ENCODE results near the gene ABCA1.
"Not testable (repeated sequence)": the region's sequence is repeated elsewhere in the genome, so short reads cannot be mapped to it uniquely, and the experiment has no call there.

ABCA1 gene

DNA sequence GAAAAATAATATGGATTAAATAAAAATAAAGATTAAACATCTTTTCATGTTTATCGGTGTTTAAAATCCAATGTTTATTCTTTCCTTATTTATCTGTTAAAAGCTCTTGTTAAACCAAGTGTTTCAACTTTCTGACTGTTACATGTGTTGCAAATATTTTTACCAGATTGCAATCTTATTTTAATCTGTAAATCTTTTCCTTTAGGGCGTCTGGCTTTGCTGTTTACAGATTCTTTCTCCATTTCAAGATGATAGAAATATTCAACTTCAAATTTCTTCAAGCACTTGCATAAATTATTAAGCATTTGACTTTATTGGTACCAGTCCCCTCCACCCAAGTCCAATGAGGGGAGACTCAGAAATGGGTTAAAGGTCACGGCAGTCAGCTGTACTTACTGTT, 16.9 kb upstream of the ABCA1 start:
- no peak for DNase-seq (ENCODE audit: low read depth in 1 of 2, low spot score in 1 of 2)

DNA sequence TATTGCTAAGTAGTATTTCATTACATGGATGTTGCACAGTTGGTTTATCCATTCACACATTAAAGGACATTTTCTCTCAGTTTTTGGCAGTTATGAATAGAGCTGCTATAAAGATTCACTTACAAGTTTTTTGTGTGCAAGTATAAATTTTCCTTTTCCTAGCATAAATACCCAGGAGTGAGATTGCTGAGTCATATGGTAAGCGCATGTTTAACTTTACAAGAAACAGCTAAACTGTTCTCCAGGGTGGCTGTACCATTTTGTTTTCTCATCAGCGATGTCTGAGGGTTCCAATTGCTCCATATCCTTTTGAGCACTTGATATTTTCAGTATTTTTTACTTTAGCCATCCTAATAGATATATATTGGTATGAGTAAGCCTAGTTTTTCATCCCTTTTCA, 16.4 kb upstream of the ABCA1 start:
- DNase-seq (ENCODE audit: low read depth in 1 of 2, low spot score in 1 of 2) = no peak

DNA sequence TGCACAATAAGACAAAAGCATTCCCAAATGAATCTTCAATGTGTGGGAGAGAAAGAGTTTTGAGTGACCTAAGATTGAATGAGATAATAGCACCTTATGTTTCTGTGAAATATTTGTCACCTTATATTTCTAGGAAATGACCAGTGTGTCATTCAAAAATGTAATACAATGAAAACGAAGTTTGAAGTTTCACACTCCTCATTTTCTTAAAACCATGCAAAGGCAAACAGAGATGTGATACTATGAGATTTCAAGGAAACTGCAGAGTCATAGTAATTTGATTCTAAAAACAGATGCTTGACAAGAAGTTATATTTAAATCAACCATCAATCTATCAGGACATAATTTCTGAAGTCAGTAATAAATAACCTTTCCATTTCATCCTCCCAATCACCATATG, 13.6 kb upstream of the ABCA1 start:
- DNase-seq (ENCODE audit: low read depth in 1 of 2, low spot score in 1 of 2) = no peak

DNA sequence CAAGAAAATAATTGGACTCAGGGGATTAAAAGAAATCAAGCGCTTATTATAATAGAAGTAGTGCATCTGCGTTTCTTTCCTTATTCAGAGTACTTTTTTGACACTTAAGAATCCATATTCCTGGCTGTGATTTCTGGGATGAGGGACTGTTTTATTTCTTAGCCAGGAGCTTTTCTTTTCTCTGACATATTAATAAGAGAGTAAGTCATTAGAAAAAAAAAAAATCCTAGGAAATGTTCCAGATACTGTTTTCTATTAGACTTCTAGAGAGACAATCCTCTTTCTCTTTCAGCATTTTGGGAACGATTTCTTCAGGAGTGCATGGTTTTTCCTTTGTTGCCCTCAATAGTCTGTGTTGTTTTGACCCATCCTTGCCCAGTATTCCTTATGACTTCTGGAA, 8.3 kb upstream of the ABCA1 start:
- no peak for DNase-seq (ENCODE audit: low read depth in 1 of 2, low spot score in 1 of 2)

DNA sequence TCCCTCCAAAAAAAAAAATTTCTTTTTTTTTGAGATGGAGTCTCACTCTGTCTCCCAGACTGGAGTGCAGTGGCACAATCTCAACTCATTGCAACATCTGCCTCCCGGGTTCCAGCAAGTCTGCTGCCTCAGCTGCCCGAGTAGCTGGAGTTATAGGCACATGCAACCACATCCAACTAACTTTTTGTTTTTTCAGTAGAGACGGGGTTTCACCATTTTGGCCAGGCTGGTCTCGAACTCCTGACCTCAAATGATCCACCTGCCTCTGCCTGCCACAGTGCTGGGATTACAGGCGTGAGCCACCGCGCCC, 7.5 kb upstream of the ABCA1 start:
- DNase-seq (ENCODE audit: low read depth in 1 of 2, low spot score in 1 of 2) = not testable (repeated sequence)

DNA sequence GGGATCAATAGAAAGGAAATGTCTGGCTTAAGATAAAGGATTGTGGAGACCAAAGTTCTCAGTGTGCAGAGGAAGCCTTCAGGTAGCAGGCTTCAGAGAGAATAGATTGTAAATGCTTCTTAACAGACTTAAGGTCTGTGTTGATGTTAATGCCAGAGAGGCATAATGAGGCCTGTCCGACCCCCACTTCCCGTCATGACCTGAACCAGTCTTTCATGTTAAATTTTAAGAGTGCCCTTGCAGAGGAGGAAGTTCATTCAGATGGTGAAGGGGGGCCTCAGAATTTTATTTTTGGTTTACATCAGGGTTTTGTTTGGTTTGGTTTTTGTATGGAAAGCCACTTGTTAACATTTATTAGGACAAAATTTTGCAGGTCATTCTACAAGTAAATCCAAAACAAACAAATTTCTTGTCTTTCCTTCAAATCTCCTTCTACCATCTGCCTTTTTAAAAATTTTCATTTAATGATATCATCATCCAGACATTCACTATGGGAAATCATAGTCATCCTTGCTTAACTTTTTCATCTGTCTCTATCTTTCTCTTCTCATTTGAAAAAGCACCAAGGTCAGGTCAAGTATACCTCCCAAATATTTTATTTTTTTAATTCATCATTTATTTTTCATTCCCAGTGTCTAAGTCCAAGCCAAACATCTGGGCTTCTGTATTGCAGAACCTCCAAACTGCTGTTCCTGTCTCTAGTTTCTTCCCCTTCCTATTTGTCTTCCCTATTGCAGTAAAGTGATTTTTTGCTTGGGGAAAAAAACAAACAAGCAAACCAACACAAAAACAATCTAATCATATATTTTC, 6.9 kb upstream of the ABCA1 start:
- no peak for DNase-seq (ENCODE audit: low read depth in 1 of 2, low spot score in 1 of 2)

DNA sequence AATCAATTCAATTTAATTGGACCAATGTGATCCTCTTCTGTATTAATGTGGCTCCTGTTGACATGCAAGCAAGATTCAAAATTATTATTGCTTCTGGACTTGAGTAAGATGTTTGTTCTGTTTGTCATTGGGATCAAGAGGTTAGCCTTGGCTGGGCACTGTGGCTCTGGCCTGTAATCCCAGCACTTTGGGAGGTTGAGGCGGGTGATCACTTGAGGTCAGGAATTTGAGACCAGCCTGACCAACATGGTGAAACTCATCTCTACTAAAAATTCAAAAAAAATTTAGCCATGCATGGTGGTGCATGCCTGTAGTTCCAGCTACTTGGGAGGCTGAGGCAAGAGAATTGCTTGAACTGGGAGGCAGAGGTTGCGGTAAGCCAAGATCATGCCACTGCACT, 5.1 kb upstream of the ABCA1 start:
- DNase-seq (ENCODE audit: low read depth in 1 of 2, low spot score in 1 of 2) = not testable (repeated sequence)

DNA sequence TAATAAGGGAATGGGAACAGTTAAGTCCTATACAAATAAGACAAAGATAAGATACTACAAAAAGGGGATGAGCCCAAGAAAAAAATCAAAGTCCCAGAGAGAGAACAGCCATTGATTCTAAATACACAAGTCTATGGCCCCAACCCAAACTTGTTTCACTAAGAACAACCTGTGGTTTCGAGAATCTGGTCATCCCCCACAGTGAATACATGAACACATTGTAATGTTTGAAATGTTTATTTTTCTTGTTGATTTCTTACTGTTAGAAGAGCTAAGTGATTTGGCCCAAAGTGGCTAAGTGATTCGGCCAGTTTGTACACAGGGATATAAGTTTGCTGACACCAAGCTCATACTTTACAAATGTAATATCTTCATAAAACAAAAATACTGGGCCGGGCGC, 3.3 kb upstream of the ABCA1 start:
- no peak for DNase-seq (ENCODE audit: low read depth in 1 of 2, low spot score in 1 of 2)

DNA sequence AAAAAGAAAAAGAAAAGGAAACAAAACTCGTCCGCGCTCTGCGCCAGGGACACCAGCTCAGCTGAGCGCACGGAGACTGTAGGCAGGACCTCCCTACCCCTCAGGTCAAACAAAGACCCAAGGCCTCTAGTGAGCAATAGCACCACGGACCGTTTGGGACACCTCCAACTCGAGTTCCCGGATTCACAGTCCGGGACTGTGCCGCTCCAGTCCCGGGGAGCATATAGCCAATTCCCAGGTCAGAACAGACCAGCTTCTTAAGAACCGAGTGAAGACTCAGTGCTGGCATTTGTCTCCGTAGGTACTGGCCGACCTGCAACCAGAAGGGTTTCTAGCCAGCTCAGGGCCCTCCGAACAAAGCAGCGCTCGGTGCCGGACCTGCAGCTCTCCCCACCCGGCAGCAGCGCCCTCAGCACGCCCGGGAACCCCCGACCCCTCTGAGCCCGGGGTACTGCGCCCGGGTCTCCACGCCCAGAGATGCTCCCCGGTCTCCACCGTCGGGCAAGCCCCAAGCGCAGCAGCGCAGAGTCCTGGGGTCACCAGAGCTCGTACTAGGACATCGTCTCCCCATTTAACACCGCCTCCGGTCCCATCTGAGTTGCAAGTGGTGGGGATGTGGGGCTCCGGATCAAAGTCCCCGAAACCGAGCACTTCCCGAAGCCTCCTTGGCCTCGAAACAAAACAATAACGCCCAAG, 591 bp downstream of the ABCA1 start:
- DNase-seq (ENCODE audit: low read depth in 1 of 2, low spot score in 1 of 2) = peak in 1 of 2 donors; percentile 3

DNA sequence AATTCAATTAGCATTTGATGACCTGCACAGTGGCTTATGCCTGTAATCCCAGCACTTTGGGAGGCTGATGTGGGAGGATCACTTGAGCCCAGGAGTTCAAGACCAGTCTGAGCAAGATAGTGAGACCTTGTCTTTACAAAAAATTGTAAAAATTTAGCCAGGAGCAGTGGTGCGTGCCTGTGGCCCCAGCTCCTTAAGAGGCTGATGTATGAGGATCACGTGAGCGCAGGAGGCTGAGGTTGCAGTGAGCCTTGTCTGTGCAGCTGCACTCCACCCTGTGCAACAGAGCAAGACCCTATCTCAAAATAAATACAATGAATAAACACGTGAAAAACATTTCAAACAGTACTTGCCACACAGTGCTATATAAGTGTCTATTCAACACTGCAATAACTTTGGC, 4.2 kb downstream of the ABCA1 start:
- DNase-seq (ENCODE audit: low read depth in 1 of 2, low spot score in 1 of 2) = no peak

DNA sequence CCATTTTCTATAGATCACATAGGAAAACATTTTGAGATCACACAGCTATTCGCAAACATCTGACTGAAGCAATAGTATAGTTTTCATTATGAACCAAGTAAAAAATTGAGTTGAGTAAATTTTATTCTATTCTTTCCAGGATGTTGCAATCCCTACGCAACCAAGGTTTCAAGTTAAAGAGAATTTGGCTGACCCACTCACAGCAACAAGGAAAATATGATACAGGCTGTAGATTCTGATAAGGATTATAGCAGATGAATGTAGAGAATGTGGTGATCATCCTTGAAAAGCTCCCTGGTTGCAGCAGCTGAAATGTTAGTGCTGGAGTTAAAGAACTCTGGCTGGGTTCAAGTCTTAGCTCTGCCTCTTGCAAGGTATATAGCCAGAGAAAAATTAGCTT, 4.7 kb downstream of the ABCA1 start:
- no peak for DNase-seq (ENCODE audit: low read depth in 1 of 2, low spot score in 1 of 2)

DNA sequence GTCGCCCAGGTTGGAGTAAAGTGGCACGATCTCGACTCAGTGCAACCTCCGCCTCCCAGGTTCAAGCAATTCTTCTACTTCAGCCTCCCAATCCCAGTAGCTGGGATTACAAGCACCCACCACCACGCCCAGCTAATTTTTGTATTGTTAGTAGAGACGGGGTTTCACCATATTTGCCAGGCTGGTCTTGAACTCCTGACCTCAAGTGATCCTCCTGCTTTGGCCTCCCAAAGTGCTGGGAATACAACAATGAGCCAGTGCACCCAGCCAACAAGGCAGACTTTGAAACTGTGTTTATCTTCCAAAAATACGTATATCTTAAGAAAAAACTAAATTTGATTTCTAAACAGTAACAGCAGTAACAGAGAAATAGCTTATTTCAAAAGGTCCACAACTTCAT, 5.2 kb downstream of the ABCA1 start:
- DNase-seq (ENCODE audit: low read depth in 1 of 2, low spot score in 1 of 2) = not testable (repeated sequence)

DNA sequence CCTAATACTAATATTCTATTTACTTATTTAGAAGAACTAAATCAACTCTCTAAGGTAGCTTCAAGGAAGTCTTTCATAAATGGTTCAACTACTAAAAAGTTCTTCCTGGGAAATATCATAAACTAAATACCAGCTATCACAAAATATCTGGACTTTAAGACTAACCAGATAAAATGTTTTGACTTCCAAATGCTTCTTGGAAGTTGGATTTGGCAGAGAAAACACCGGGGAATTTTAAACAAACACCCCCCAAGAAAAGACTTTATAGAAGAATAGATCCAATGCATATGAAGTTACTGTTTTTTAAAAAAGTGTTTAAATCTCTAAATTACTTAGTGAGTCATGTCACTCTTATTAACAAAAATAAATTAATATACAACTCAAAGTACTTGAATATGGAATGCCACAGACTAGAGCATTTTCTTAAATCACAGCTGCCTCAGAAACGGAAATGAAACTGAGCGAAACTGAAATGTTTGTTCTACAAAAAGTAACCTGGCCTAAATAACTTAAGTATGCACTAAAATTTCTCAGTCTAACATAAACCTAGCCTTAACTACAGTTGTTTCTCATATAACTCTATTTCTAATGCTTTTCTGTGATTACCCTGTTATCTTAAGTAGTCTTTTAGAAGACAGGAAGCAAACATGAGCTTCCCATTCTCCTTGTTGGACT, 6.8 kb downstream of the ABCA1 start:
- no peak for DNase-seq (ENCODE audit: low read depth in 1 of 2, low spot score in 1 of 2)

DNA sequence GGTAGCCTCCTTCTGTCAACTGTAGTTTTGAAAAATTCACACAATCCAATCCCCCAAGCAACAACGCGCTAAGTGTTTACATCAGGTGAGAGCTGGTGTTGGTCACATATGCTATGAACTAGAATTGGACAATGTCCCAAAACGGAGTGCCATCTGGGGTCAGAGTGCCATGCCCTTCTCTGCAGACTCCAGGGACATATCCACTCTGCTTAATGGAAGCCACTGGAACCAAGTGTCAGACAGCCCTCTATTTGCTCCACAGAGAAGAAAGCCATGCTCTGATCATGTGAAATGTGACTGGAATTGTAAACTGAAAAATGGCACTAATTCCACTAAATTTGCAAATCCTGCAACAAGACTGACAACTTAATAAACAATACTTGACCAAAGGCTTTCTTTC, 12.2 kb downstream of the ABCA1 start:
- DNase-seq (ENCODE audit: low read depth in 1 of 2, low spot score in 1 of 2) = no peak

DNA sequence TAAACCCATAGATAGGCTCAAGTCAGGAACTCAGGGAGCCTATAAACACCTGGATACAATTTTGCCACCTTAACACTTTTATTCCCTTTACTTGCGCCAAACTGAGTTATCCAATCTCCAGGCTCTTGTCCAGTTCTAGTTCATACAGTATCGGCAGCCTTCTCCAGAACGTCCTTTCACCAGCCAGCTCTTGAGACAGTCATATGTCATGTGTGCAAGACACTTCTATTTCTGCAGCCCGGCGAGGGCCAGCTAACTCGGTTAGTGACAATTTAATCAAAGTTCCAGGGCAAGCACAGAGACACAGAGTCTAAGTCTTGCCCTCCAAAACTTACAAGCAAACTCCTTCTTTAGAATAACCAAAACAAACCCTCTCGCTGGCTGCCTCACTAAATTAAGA, 12.9 kb downstream of the ABCA1 start:
- no peak for DNase-seq (ENCODE audit: low read depth in 1 of 2, low spot score in 1 of 2)

DNA sequence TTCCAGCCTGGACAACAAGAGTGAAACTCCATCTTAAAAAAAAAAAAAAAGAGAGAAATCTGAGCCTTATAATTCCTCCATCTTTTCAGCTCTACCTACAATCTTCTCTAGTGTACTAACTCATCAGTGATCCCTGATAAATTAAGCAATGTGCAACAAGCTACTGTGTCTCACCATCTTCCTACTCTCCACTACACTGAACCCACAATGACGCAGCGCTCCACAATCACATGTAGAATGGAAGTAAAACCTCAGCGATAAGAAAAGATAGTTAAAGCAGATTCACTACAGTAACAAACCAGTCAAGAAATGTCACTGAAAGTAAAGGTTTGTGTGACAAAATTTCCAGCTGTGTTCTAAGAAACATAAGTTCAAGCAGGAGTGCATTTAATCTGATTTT, 13.5 kb downstream of the ABCA1 start:
- no peak for DNase-seq (ENCODE audit: low read depth in 1 of 2, low spot score in 1 of 2)

DNA sequence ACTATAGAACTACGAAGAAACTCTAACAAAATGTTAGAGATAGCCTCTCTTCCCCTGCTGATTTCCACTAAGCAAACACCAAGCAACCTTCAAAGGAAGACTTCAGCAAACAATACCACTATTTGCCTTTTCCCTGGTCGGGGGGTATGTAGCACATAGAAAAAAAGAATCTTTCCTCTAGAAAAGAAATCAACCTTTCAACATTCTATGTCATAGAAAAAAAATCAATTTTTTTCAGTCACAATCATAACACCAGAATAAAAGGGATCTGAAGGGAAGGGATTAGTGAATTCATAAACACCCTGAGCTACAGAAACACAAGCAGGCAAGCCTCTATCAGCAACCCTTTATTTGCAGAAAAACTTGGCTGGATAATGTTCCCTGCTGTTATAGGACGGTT, 15.3 kb downstream of the ABCA1 start:
- DNase-seq (ENCODE audit: low read depth in 1 of 2, low spot score in 1 of 2) = no peak

DNA sequence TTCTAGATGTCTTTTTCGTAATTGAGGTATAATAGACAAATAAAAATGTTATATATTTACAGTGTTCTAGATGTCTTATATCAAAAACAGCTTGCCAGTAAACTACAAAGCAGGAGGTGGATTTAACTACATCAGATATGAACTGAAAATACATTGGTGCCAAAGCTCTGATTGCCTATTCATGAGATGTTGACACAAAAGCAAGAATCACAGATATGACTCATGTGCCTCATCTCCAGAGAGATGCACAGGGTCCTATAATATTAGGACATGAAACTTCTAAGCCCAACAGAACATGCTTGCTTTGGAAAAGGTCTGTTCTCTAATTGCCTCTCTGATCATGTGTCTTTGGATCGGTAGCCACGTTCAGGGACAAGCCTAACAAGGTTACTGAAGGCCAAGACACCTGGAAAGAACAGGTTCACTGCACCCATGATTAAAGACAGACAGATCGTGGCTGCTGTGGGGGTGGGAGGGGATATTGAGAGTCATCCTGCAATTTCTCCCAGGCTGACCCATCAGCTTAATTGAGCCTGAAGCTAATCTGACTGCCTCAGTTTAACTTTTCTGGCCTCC, 16.8 kb downstream of the ABCA1 start:
- no peak for DNase-seq (ENCODE audit: low read depth in 1 of 2, low spot score in 1 of 2)

DNA sequence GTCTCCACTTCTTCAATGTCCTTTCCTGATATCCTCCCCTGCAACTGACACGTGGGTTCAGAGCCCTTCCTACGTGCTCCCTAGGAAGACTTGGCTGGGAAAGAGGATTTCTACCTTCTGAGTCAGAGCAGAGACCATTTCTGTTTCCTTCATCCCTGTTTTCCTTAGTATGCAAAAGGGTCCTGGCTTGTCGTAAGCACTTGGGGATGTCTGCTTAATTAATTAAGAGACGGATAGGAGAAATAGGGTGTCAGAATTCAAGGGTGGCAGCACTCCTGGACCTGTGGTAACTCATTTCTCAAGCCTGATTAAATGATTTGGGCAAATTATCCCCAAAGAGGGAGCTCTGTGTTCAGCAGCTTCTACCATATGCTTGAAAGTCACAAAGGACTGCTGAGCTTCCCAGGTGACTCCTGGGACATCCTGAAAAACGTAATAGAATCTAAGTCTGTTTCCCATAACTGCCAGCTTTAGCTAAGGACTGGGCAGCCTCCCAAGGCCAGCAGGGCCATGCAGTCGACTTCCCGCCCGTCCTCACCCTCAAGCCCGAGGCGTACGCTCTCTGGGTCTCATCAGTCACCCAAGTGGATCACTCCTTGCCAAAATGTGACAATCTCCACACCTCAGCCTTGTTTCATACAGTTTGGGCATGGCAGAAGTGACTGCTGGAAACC, 20.5 kb downstream of the ABCA1 start:
- no peak for DNase-seq (ENCODE audit: low read depth in 1 of 2, low spot score in 1 of 2)

DNA sequence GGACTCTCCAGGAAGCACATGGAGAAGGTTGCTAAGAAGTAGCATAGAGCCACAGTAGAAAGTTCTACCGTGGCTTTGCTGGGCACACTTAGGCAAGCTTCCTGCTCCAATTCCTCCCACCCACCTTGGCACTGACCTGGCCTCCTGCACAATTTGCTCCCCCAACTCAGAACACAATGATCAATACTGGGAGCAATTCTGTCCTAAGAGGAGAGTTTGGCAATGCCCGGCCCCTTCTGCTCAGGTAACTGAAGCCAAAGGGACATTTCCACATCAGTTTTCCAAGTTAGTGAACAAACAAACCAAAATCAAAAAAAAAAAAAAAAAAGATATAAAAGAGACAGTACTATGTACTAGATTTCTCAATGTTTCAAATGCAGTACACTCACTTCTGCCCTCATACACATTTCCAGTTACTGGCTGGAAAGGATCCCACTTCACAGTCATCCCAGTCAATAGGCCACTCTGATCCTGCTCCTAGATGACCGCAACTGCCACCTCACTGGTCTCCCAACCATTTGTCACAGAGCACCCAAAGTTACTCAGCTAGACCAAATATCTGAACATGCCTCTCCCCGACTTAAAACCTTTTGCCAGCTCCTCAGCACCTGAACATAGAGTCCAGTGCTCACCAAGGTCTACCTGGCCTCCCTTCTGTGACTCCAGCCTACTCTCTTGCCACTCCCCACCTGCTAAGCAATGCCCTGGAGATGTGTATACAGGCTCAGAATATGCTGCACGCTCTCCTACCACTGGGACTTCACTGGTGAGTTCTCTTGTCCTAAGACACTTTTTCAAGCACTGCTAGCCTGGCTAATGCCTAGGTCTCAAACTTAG, 21.3 kb downstream of the ABCA1 start:
- DNase-seq (ENCODE audit: low read depth in 1 of 2, low spot score in 1 of 2) = no peak

DNA sequence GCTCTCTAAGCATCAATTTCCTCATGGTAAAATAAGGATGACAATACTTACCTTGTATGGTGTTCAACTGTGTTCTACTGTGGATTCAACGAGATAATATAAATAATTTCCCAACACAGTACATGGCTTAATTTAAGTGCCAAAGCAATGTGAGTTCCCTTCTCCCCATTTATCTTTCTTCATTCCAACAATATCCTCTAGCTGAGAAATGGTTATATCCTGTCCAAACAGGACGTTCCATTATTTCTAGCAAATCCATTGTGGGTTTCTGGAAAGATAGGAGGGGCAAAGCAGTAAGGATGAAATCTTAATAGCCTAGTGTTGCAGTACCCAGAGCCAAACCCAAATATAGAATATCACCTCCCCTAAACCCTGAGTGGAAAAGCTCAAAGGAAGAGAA, 22.0 kb downstream of the ABCA1 start:
- DNase-seq (ENCODE audit: low read depth in 1 of 2, low spot score in 1 of 2) = no peak

Data from stimulated activated CD4-positive, alpha-beta T cell treated with anti-CD3 and anti-CD28 coated beads, Interleukin-15, amount 100 ng/mL, for 1 hour (primary cell).